Measurements from ENCODE around the gene MAGEC3. TPM values are rescaled to one million over a fixed set of nuclear protein-coding genes. Genes with fewer than 3 reads are reported as not detected.
"Not testable (repeated sequence)": the region's sequence is repeated elsewhere in the genome, so short reads cannot be mapped to it uniquely, and the experiment has no call there.

Gene MAGEC3
- total RNA-seq = not detected

GRCh38 chrX:141838016-141838415 lies at the start of gene MAGEC3:
Gene MAGEC3 (plus strand): TSS chrX:141838316. CDS start chrX:141838316, 0 bp downstream.
- H3K4me1 Mint-ChIP-seq = no peaks in the 10 kb centered on the region
- H3K9me3 Mint-ChIP-seq = peaks cover 2% of the 10 kb centered on the region
- H3K27me3 Mint-ChIP-seq = no peaks in the 10 kb centered on the region
- no peak for DNase-seq
- H3K27ac Mint-ChIP-seq = no peak within 1 kb of the TSS
- H3K4me3 Mint-ChIP-seq = no peak within 1 kb of the TSS
- H3K36me3 Mint-ChIP-seq = no peaks in the 10 kb centered on the region

- H3K36me3 Mint-ChIP-seq = no peaks in the 10 kb centered on the region
- no peak overlapping the region for H3K4me3 Mint-ChIP-seq
- H3K27me3 Mint-ChIP-seq = no peaks in the 10 kb centered on the region
- no peaks in the 10 kb centered on the region for H3K9me3 Mint-ChIP-seq
- no peak overlapping the region for H3K27ac Mint-ChIP-seq
- H3K4me1 Mint-ChIP-seq = no peaks in the 10 kb centered on the region
- DNase-seq = no peak
Observed at GRCh38 chrX:141791856-141792255, 46.3 kb upstream of the MAGEC3 start.

GRCh38 chrX:141811438-141811837 lies 26.7 kb upstream of the MAGEC3 start:
- no peaks in the 10 kb centered on the region for H3K9me3 Mint-ChIP-seq
- no peak overlapping the region for H3K4me3 Mint-ChIP-seq
- H3K27ac Mint-ChIP-seq = no peak overlapping the region
- no peak for DNase-seq
- no peaks in the 10 kb centered on the region for H3K27me3 Mint-ChIP-seq
- no peaks in the 10 kb centered on the region for H3K4me1 Mint-ChIP-seq
- H3K36me3 Mint-ChIP-seq = no peaks in the 10 kb centered on the region

GRCh38 chrX:141814213-141814857 lies 23.8 kb upstream of the MAGEC3 start:
- H3K27me3 Mint-ChIP-seq = no peaks in the 10 kb centered on the region
- no peaks in the 10 kb centered on the region for H3K4me1 Mint-ChIP-seq
- H3K4me3 Mint-ChIP-seq = no peak overlapping the region

GRCh38 chrX:141815904-141816303 lies 22.2 kb upstream of the MAGEC3 start:
- H3K4me1 Mint-ChIP-seq = no peaks in the 10 kb centered on the region
- DNase-seq = no peak
- H3K9me3 Mint-ChIP-seq = no peaks in the 10 kb centered on the region
- H3K4me3 Mint-ChIP-seq = no peak overlapping the region
- H3K27me3 Mint-ChIP-seq = no peaks in the 10 kb centered on the region
- no peak overlapping the region for H3K27ac Mint-ChIP-seq
- H3K36me3 Mint-ChIP-seq = no peaks in the 10 kb centered on the region

More at GRCh38 chrX:141814213-141814857, 23.8 kb upstream of the MAGEC3 start:
- no peaks in the 10 kb centered on the region for H3K36me3 Mint-ChIP-seq
- H3K27ac Mint-ChIP-seq = no peak overlapping the region
- DNase-seq = no peak
- no peaks in the 10 kb centered on the region for H3K9me3 Mint-ChIP-seq

- H3K36me3 Mint-ChIP-seq = no peaks in the 10 kb centered on the region
- no peak overlapping the region for H3K4me3 Mint-ChIP-seq
- no peak overlapping the region for H3K27ac Mint-ChIP-seq
- no peaks in the 10 kb centered on the region for H3K9me3 Mint-ChIP-seq
- no peak for DNase-seq
- no peaks in the 10 kb centered on the region for H3K27me3 Mint-ChIP-seq
- H3K4me1 Mint-ChIP-seq = no peaks in the 10 kb centered on the region
Observed at GRCh38 chrX:141832247-141832646, 5.9 kb upstream of the MAGEC3 start.

GRCh38 chrX:141839856-141840255 lies 1.7 kb downstream of the MAGEC3 start:
- H3K27ac Mint-ChIP-seq = no peak overlapping the region
- H3K36me3 Mint-ChIP-seq = no peaks in the 10 kb centered on the region
- H3K27me3 Mint-ChIP-seq = no peaks in the 10 kb centered on the region
- H3K9me3 Mint-ChIP-seq = peaks cover 2% of the 10 kb centered on the region
- H3K4me1 Mint-ChIP-seq = no peaks in the 10 kb centered on the region
- no peak for DNase-seq
- H3K4me3 Mint-ChIP-seq = no peak overlapping the region

GRCh38 chrX:141857479-141857878 lies 19.4 kb downstream of the MAGEC3 start:
- Mint-ChIP-seq H3K27ac (no peak overlapping the region), H3K9me3 (peaks cover 2% of the 10 kb centered on the region)

GRCh38 chrX:141879616-141880015 lies 41.5 kb downstream of the MAGEC3 start:
- no peak for DNase-seq
- H3K36me3 Mint-ChIP-seq = no peaks in the 10 kb centered on the region
- no peaks in the 10 kb centered on the region for H3K4me1 Mint-ChIP-seq
- H3K27me3 Mint-ChIP-seq = no peaks in the 10 kb centered on the region
- no peaks in the 10 kb centered on the region for H3K9me3 Mint-ChIP-seq
- H3K4me3 Mint-ChIP-seq = no peak overlapping the region
- no peak overlapping the region for H3K27ac Mint-ChIP-seq

More at GRCh38 chrX:141857479-141857878, 19.4 kb downstream of the MAGEC3 start:
- H3K4me1 Mint-ChIP-seq = no peaks in the 10 kb centered on the region
- DNase-seq = no peak
- no peaks in the 10 kb centered on the region for H3K36me3 Mint-ChIP-seq
- H3K4me3 Mint-ChIP-seq = no peak overlapping the region
- no peaks in the 10 kb centered on the region for H3K27me3 Mint-ChIP-seq

- not testable (repeated sequence) for H3K36me3 Mint-ChIP-seq, H3K9me3 Mint-ChIP-seq, H3K27ac Mint-ChIP-seq, H3K27me3 Mint-ChIP-seq, H3K4me3 Mint-ChIP-seq, DNase-seq, H3K4me1 Mint-ChIP-seq
Observed at GRCh38 chrX:141888811-141889210, 50.7 kb downstream of the MAGEC3 start.

- no peaks in the 10 kb centered on the region for H3K36me3 Mint-ChIP-seq
- H3K27me3 Mint-ChIP-seq = no peaks in the 10 kb centered on the region
- H3K4me3 Mint-ChIP-seq = no peak overlapping the region
- no peaks in the 10 kb centered on the region for H3K9me3 Mint-ChIP-seq
- H3K4me1 Mint-ChIP-seq = no peaks in the 10 kb centered on the region
- H3K27ac Mint-ChIP-seq = no peak overlapping the region
- DNase-seq = no peak
Observed at GRCh38 chrX:141894733-141895132, 56.6 kb downstream of the MAGEC3 start.

GRCh38 chrX:141897690-141898089 lies 59.6 kb downstream of the MAGEC3 start:
- H3K9me3 Mint-ChIP-seq = no peaks in the 10 kb centered on the region
- no peaks in the 10 kb centered on the region for H3K4me1 Mint-ChIP-seq
- no peaks in the 10 kb centered on the region for H3K27me3 Mint-ChIP-seq
- no peak overlapping the region for H3K27ac Mint-ChIP-seq
- H3K4me3 Mint-ChIP-seq = no peak overlapping the region
- no peaks in the 10 kb centered on the region for H3K36me3 Mint-ChIP-seq
- DNase-seq = no peak

GRCh38 chrX:141902366-141902765 lies 64.2 kb downstream of the MAGEC3 start:
- Mint-ChIP-seq H3K9me3 (no peaks in the 10 kb centered on the region), H3K4me3 (no peak overlapping the region), H3K27me3 (no peaks in the 10 kb centered on the region), H3K4me1 (no peaks in the 10 kb centered on the region), H3K36me3 (no peaks in the 10 kb centered on the region), H3K27ac (no peak overlapping the region)
- DNase-seq = no peak

- Mint-ChIP-seq H3K4me3 (no peak within 1 kb of the TSS), H3K27me3 (no peaks in the 10 kb centered on the region), H3K36me3 (no peaks in the 10 kb centered on the region), H3K9me3 (no peaks in the 10 kb centered on the region), H3K4me1 (no peaks in the 10 kb centered on the region), H3K27ac (no peak within 1 kb of the TSS)
- DNase-seq = no peak
Observed at GRCh38 chrX:141903400-141904155, 65.5 kb downstream of the MAGEC3 start, which contains the start of gene MAGEC1. Gene MAGEC1 (plus strand): TSS chrX:141903894. CDS start chrX:141905073, 1,179 bp downstream.

- no peak overlapping the region for H3K27ac Mint-ChIP-seq
- no peaks in the 10 kb centered on the region for H3K27me3 Mint-ChIP-seq
- no peak for DNase-seq
- H3K9me3 Mint-ChIP-seq = no peaks in the 10 kb centered on the region
- H3K4me3 Mint-ChIP-seq = no peak overlapping the region
- H3K36me3 Mint-ChIP-seq = no peaks in the 10 kb centered on the region
- no peaks in the 10 kb centered on the region for H3K4me1 Mint-ChIP-seq
Observed at GRCh38 chrX:141904262-141904661, 66.1 kb downstream of the MAGEC3 start.

- DNase-seq = no peak
- H3K4me3 Mint-ChIP-seq = no peak overlapping the region
- no peaks in the 10 kb centered on the region for H3K4me1 Mint-ChIP-seq
- no peaks in the 10 kb centered on the region for H3K36me3 Mint-ChIP-seq
- no peak overlapping the region for H3K27ac Mint-ChIP-seq
- H3K9me3 Mint-ChIP-seq = no peaks in the 10 kb centered on the region
- H3K27me3 Mint-ChIP-seq = no peaks in the 10 kb centered on the region
Observed at GRCh38 chrX:141917801-141918200, 79.7 kb downstream of the MAGEC3 start.

Data from activated naive CD8-positive, alpha-beta T cell treated with anti-CD3 and anti-CD28 coated beads for 36 hours (primary cell).